Lower leg skin (tissue), 4 donors: ENCODE results near the gene RSAD2. TPM values are rescaled to one million over a fixed set of nuclear protein-coding genes. Genes with fewer than 3 reads are reported as not detected.

Experiments
- DNase-seq, 2 donors: peaks; one replicate each; pipeline ENCODE4 v3.0.0-alpha.2; 2019; ENCODE audit warnings: low spot score in 2 of 2
- H3K4me3 ChIP-seq: fragments of 200-600 bp; sonication (generic); 2 replicates; pipeline ENCODE4 v1.5.1; 2017; ENCODE audit warnings: mild to moderate bottlenecking, low read depth; ENCODE audit not compliant: poor library complexity, severe bottlenecking
- CTCF ChIP-seq, 3 donors: fragments of 450-650 bp; IDR thresholded peaks; one replicate each; pipeline ENCODE4 v1.5.1; 2016; ENCODE audit warnings: antibody characterized with exemption in 3 of 3, mild to moderate bottlenecking in 3 of 3, moderate library complexity in 2 of 3
- POLR2A ChIP-seq, 2 donors: fragments of 450-650 bp; IDR thresholded peaks; one replicate each; pipeline ENCODE4 v1.6.1; 2016 to 2017; ENCODE audit warnings: antibody characterized with exemption in 2 of 2, mild to moderate bottlenecking in 1 of 2, moderate library complexity in 1 of 2
- WGBS, 2 donors: methylation state at CpG; one replicate each; pipeline ENCODE4 v1.1.5; 2018; 5-methylcytosine and 5-hydroxymethylcytosine counted together
- intact Hi-C: fragments of 100-400 bp; cut with DNase I; formaldehyde crosslinking; loops from one replicate; pipeline ENCODE4 v1.15.0; 2023; ENCODE audit warnings: low total_unique reads
- total RNA-seq, 4 donors: library from RNA; depleted of rRNA; stranded (reverse); fragments of >200 nt; gene quantifications; one replicate each; pipeline ENCODE4 v1.1.0, GENCODE V29; 2016

RSAD2 gene
- total RNA-seq, 4 donors from 2014 or later, result 0.08 to 1.5 (median 0.45) TPM; not detected in 1

- whole genome bisulfite sequencing, 2 donors, result 92 to 94% methylated on average over 1 of the region's 1 CpG
- no peak for DNase-seq
- intact Hi-C loops, result no loop called here
These were observed 31.0 kb upstream of the RSAD2 start for GRCh38 chr2:6846540-6846939.

GRCh38 chr2:6846967-6847681, 30.5 kb upstream of the RSAD2 start:
- intact Hi-C loops, result no loop called here
- WGBS, 2 donors, result 90 to 91% methylated on average over 6 of the region's 6 CpGs

More at GRCh38 chr2:6846540-6846939, 31.0 kb upstream of the RSAD2 start:
- no peak overlapping the region for H3K4me3 ChIP-seq
- TF ChIP-seq POLR2A (IDR thresholded peaks at IDR 0.05), result no peak
- TF ChIP-seq CTCF (IDR thresholded peaks at IDR 0.05), result no peak

GRCh38 chr2:6852195-6852594, 25.4 kb upstream of the RSAD2 start:
- TF ChIP-seq CTCF (IDR thresholded peaks at IDR 0.05), result no peak
- TF ChIP-seq POLR2A (IDR thresholded peaks at IDR 0.05), result no peak
- DNase-seq, result no peak
- WGBS, 2 donors, result 93 to 96% methylated on average over 2 of the region's 2 CpGs
- intact Hi-C loops, result no loop called here
- H3K4me3 ChIP-seq, result no peak overlapping the region

More at GRCh38 chr2:6846967-6847681, 30.5 kb upstream of the RSAD2 start:
- TF ChIP-seq POLR2A (IDR thresholded peaks at IDR 0.05), result no peak
- TF ChIP-seq CTCF (IDR thresholded peaks at IDR 0.05), result no peak
- DNase-seq, result no peak
- H3K4me3 ChIP-seq, result no peak overlapping the region

- no peak overlapping the region for H3K4me3 ChIP-seq
- DNase-seq, result no peak
- TF ChIP-seq CTCF (IDR thresholded peaks at IDR 0.05) (no peak), POLR2A (IDR thresholded peaks at IDR 0.05) (no peak)
- intact Hi-C loops, result no loop called here
- 70 to 92% methylated on average over 2 of the region's 2 CpGs for WGBS, 2 donors
These were observed 23.2 kb upstream of the RSAD2 start for GRCh38 chr2:6854416-6854815.

- no peak overlapping the region for H3K4me3 ChIP-seq
- TF ChIP-seq CTCF (IDR thresholded peaks at IDR 0.05), result no peak
- TF ChIP-seq POLR2A (IDR thresholded peaks at IDR 0.05), result no peak
- intact Hi-C loops, result no loop called here
- DNase-seq, result no peak
These were observed 21.6 kb upstream of the RSAD2 start for GRCh38 chr2:6855860-6856547.
